Measurements from ENCODE around the gene CLIC4. TPM values are rescaled to one million over a fixed set of nuclear protein-coding genes. Genes with fewer than 3 reads are reported as not detected.

The CLIC4 gene
- total and polyA plus RNA-seq, 9 of the 15 experiments (the other 6 are each of a cell fraction or from before 2014, with no cell fraction given), result 16.0 to 67.5 (median 38.4) TPM

DNA sequence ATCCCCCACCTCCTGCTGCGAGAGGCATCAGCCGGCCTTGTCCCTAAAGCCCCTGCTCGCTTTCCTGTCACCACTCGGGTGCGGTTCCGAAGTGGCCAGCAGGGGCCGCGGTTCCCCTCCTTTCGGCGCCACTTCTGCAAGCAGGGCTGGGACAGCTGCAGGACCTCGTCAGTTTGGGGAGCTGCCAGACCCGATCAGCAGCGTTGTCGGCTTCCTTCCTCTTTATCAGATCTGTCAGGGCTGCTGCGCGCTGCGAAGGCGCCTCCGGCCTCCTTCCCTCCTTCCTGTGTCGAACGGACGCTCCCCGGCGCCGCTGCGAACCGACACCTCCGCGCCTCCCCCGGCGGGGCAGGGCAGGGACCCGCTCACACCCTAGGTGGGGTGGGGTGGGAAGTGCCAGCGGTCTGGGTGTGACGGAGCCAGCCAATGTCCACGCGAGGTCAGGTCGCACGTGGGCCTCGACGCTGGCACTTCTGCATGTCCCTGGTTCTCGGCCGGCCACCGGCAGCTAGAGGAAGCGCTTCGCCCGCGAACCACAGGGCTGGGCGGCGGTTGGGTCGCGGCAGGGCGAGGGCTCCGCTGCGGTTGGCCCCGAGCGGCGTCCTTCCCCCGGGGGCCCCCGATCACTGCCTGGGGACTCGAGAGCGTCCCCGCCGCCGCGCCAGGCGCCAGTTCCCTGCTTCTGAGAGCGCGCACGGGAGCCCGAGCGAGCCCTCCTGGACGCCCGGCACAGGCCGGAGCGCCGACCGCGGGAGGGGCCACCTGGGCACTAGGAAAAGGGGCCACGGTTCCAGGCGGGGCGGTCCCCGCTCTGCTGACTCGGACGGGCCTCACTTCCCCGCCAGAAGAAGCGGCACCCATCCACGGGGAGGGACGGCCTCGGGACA lies 103.0 kb downstream of the CLIC4 start (continued):
- TF ChIP-seq CBX1 (IDR thresholded peaks at IDR 0.05; ENCODE audit: low read depth), result peak; percentile 94
- peak; percentile 52 for TF ChIP-seq E2F8 (IDR thresholded peaks at IDR 0.05; ENCODE audit: low read depth, partially characterized antibody)
- TF ChIP-seq ZNF696 (CRISPR knock-in tag; conservative IDR thresholded peaks at IDR 0.05), result no peak
- TF ChIP-seq CLOCK (CRISPR knock-in tag; IDR thresholded peaks at IDR 0.05; ENCODE audit: borderline replicate concordance), result no peak
- no peak for TF ChIP-seq NONO (IDR thresholded peaks at IDR 0.05; ENCODE audit: low read depth in 2 of 2, low read length in 1 of 2)
- TF ChIP-seq ZNF518B (CRISPR knock-in tag; IDR thresholded peaks at IDR 0.05), result no peak
- TF ChIP-seq RUNX1 (IDR thresholded peaks at IDR 0.05; ENCODE audit: low read depth), result peak; percentile 53; the same call in 1 of the 2 replicates

All from K562 (cell line).